Testis (tissue), 3 donors: ENCODE data around the gene SELENOM. TPM values are rescaled to one million over a fixed set of nuclear protein-coding genes. Genes with fewer than 3 reads are reported as not detected.

Experiments used
- DNase-seq: peaks from one replicate; pipeline ENCODE4 v3.0.0-alpha.2; 2019
- H3K27ac ChIP-seq, 2 donors: fragments of 200-600 bp; sonication (generic); one replicate each; pipeline ENCODE4 v1.5.1; 2019
- H3K27me3 ChIP-seq: fragments of 200-600 bp; sonication (generic); one replicate; pipeline ENCODE4 v1.5.1; 2019
- H3K36me3 ChIP-seq: fragments of 200-600 bp; sonication (generic); one replicate; pipeline ENCODE4 v1.5.1; 2017; ENCODE audit warnings: low read depth; ENCODE audit errors: missing control alignments
- H3K4me1 ChIP-seq: fragments of 200-600 bp; sonication (generic); one replicate; pipeline ENCODE4 v1.5.1; 2019
- H3K4me3 ChIP-seq, 2 donors: fragments of 200-600 bp; sonication (generic); one replicate each; pipeline ENCODE4 v1.5.1; 2017 to 2019
- H3K9me3 ChIP-seq: fragments of 200-600 bp; sonication (generic); one replicate; pipeline ENCODE4 v1.5.1; 2017
- POLR2A ChIP-seq: fragments of 450-650 bp; IDR thresholded peaks from one replicate; pipeline ENCODE4 v1.6.1; 2017; ENCODE audit warnings: antibody characterized with exemption, mild to moderate bottlenecking, moderate library complexity
- WGBS, 2 donors: methylation state at CpG; one replicate each; pipeline ENCODE4 v1.1.5; 2018; 5-methylcytosine and 5-hydroxymethylcytosine counted together
- intact Hi-C: fragments of 100-400 bp; cut with DNase I; formaldehyde crosslinking; loops from one replicate; pipeline ENCODE4 v1.15.1; 2023; ENCODE audit warnings: low total_unique reads
- polyA plus RNA-seq: library from polyadenylated mRNA; stranded (reverse); fragments of 350-450 nt; fragmentation: Illumina TruSeq; extraction: RNeasy Lipid Tissue Mini Kit (QIAGEN cat#74804); gene quantifications from one replicate; pipeline ENCODE4 v1.2.3, GENCODE V29; 2014; ENCODE audit warnings: low read depth, low replicate concordance; ENCODE audit not compliant: insufficient read depth
- total RNA-seq, 2 donors: library from RNA; depleted of rRNA; stranded (reverse); fragments of >200 nt; gene quantifications; one replicate each; pipeline ENCODE4 v1.2.3, GENCODE V29; 2016
- TF ChIP-seq, protein P1 (sequence below), 3 experiments: fragments of 450-650 bp in 2 of 3; fragments of 200-600 bp in 1 of 3; sonication (generic) in 1 of 3; IDR thresholded peaks; one replicate each; pipeline ENCODE4 v1.5.1; 2016 to 2019; ENCODE audit warnings: antibody characterized with exemption in 3 of 3, mild to moderate bottlenecking in 2 of 3, moderate library complexity in 1 of 3

Gene SELENOM
- total and polyA plus RNA-seq, 3 donors from 2014 or later = 77.4 to 102 (median 82.8) TPM

DNA sequence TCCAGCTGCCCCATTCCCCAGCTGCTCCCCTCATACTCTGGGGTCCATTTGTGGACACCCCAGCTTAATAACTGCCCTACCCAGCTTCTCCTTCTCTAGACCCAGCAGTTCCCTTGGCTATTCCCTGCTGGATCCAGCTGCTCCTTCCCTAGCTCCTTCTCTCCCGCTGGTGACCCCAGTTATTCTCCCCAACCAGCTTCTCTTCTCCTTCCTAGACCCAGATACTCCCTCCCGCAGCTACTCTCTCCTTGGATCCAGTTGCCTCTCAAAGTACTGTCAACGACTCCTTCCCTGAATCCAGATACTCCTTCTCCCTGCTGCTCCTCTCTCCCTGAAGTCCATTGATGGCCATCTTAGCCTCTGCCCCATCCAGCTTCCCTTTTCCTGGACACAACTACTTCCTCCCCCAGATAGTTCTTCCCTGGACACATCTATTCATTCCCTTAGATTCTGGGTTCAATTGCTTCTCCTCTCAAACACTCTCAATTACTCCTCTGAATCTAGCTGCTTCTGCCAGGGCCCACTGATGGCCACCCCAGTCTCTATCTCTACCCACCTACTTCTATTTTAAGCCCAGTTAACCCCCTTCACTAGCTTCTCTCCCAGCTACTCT lies 11.6 kb downstream of the SELENOM start:
- H3K27me3 ChIP-seq = no peaks in the 10 kb centered on the region
- no peaks in the 10 kb centered on the region for H3K36me3 ChIP-seq
- 91 to 96% methylated on average over 3 of the region's 3 CpGs for WGBS, 2 donors
- DNase-seq = no peak
- no peak overlapping the region for H3K4me3 ChIP-seq
- TF ChIP-seq, protein P1, sequence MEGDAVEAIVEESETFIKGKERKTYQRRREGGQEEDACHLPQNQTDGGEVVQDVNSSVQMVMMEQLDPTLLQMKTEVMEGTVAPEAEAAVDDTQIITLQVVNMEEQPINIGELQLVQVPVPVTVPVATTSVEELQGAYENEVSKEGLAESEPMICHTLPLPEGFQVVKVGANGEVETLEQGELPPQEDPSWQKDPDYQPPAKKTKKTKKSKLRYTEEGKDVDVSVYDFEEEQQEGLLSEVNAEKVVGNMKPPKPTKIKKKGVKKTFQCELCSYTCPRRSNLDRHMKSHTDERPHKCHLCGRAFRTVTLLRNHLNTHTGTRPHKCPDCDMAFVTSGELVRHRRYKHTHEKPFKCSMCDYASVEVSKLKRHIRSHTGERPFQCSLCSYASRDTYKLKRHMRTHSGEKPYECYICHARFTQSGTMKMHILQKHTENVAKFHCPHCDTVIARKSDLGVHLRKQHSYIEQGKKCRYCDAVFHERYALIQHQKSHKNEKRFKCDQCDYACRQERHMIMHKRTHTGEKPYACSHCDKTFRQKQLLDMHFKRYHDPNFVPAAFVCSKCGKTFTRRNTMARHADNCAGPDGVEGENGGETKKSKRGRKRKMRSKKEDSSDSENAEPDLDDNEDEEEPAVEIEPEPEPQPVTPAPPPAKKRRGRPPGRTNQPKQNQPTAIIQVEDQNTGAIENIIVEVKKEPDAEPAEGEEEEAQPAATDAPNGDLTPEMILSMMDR (IDR thresholded peaks at IDR 0.05) = no peak
- no peak for TF ChIP-seq POLR2A
- H3K4me1 ChIP-seq = no peaks in the 10 kb centered on the region
- no peak overlapping the region for H3K27ac ChIP-seq
- intact Hi-C loops = loop anchor here (10.0 kb wide), 1 partner anchor 49 kb away; the partner anchor contains the start of gene PLA2G3
- no peaks in the 10 kb centered on the region for H3K9me3 ChIP-seq

DNA sequence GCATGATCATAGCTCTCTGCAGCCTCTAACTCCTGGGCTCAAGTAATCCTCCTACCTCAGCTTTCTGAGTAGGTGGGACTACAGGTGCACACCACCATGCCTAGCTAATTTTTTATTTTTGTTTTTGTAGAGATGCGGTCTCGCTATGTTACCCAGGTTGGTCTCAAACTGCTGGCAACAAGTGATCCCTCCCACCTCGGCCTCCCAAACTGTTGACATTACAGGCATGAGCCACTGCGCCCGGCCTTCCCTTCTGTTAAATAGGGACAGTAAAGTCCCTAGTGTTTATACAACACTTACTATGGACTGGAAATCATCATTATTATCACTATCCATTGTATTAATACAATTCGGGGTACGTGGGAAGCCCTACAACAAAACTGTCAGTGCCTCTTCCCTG lies 12.6 kb downstream of the SELENOM start:
- 91 to 92% methylated on average over 7 of the region's 7 CpGs for WGBS, 2 donors
- H3K36me3 ChIP-seq = no peaks in the 10 kb centered on the region

DNA sequence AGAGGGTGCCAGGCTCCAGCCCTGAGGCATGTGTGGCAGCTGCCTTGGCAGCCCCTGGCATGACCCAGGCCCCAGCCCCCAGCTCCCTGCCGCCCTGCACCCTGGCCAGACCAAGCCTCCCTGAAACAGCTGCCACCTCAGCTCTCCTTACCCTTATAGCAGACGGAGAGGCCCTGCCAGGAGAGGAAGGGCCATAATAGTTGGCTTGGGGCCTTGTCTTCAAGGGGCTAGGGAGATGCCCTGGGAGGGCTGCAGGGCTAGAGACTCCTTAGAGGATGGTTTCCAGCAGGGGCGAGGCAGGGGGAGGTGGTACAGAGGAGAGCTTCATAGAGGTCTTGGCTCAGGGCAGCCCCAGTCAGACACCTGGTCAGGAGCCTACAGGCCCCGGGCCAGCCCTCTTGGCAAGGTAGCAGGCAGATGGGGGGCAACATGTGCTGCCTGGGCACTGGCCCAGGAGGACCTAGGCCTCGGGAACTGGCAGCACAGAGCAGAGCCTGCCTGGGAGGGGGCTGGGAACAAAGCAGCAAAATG lies 13.3 kb downstream of the SELENOM start:
- no peak for DNase-seq
- no peaks in the 10 kb centered on the region for H3K9me3 ChIP-seq
- no peaks in the 10 kb centered on the region for H3K36me3 ChIP-seq
- no peak overlapping the region for H3K4me3 ChIP-seq
- WGBS, 2 donors = 49 to 72% methylated on average over 5 of the region's 5 CpGs
- intact Hi-C loops = loop anchor here (10.0 kb wide), 1 partner anchor 51 kb away; the partner anchor contains the start of gene PLA2G3
- no peak overlapping the region for H3K27ac ChIP-seq
- H3K27me3 ChIP-seq = no peaks in the 10 kb centered on the region
- H3K4me1 ChIP-seq = no peaks in the 10 kb centered on the region
- TF ChIP-seq, protein P1 (IDR thresholded peaks at IDR 0.05) = no peak
- no peak for TF ChIP-seq POLR2A

More for the DNA sequence above, 12.6 kb downstream of the SELENOM start:
- no peaks in the 10 kb centered on the region for H3K27me3 ChIP-seq
- intact Hi-C loops = loop anchor here (10.0 kb wide), 1 partner anchor 50 kb away; the partner anchor contains the start of gene PLA2G3
- H3K4me3 ChIP-seq = no peak overlapping the region
- no peak for DNase-seq
- TF ChIP-seq, protein P1 (IDR thresholded peaks at IDR 0.05) = no peak
- TF ChIP-seq POLR2A = no peak
- no peaks in the 10 kb centered on the region for H3K9me3 ChIP-seq
- H3K4me1 ChIP-seq = no peaks in the 10 kb centered on the region
- H3K27ac ChIP-seq = no peak overlapping the region

DNA sequence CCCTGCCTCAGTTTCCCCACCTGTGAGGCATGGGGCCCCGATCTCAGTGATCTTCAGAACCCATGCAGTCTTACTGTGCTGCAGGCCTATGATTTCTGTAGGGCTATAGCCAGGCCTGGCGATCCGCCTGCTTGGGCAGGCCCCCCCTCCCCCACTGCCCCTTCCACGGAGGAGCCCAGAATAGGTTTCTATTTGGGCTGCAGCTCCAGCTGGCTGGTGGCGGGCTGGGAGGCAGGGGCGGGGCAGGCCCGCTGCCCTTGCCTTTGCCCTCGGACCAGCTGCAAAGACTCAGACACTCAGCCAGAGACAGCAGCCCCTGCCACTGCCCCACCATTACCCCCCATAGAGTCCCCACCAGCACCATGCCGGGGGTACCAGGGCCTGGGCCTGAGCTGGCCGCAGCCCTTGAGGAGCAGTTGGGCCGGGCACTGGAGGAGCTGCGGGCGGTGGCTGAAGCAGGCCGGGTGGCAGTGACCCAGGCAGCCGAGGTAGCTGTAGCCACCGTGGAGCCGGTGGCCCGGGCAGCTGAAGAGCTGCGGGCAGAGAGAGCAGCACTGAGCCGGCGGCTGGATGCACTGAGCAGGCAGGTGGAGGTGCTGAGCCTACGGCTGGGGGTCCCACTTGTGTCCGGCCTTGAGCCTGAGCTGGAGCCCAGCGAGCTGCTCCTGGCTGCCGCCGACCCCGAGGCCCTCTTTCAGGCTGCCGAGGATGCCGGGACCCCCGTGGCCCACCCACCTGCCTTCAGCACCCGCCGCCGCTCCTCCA lies 14.1 kb downstream of the SELENOM start:
- no peak for DNase-seq
- no peaks in the 10 kb centered on the region for H3K36me3 ChIP-seq
- no peak overlapping the region for H3K4me3 ChIP-seq

More for the DNA sequence above, 14.1 kb downstream of the SELENOM start:
- Histone ChIP-seq H3K27me3 (no peaks in the 10 kb centered on the region), H3K27ac (no peak overlapping the region), H3K9me3 (no peaks in the 10 kb centered on the region), H3K4me1 (no peaks in the 10 kb centered on the region)
- intact Hi-C loops = loop anchor here (10.0 kb wide), 1 partner anchor 52 kb away; the partner anchor contains the start of gene PLA2G3
- 87 to 91% methylated on average over 22 to 30 of the region's 33 CpGs for WGBS, 2 donors
- TF ChIP-seq, protein P1 (IDR thresholded peaks at IDR 0.05) = no peak
- TF ChIP-seq POLR2A = no peak
